Cardiac muscle cell (in vitro differentiated cells and primary cell): ENCODE measurements around the gene PITPNM2. TPM values are rescaled to one million over a fixed set of nuclear protein-coding genes. Genes with fewer than 3 reads are reported as not detected.
A peak's percentile ranks its signal among the peaks of the same experiment; 100 is the strongest.

Experiments used
- DNase-seq, 2 donors: peaks; one replicate each; pipeline versions ENCODE4 v3.0.0 to v3.0.0-alpha.2; 2010 to 2017; ENCODE audit warnings: low read depth in 1 of 2, low spot score in 1 of 2
- H3K27ac ChIP-seq: fragments of 200-600 bp; sonication (generic); 2 replicates; pipeline ENCODE4 v1.5.1; 2016
- H3K27me3 ChIP-seq: fragments of 200-600 bp; sonication (generic); 2 replicates; pipeline ENCODE4 v1.6.0; 2016; ENCODE audit warnings: control low read depth
- H3K36me3 ChIP-seq: fragments of 200-600 bp; sonication (generic); 2 replicates; pipeline ENCODE4 v1.5.1; 2016; ENCODE audit warnings: control low read depth
- H3K4me1 ChIP-seq: fragments of 200-600 bp; sonication (generic); 2 replicates; pipeline ENCODE4 v1.8.1; 2017; ENCODE audit warnings: low read depth, mild to moderate bottlenecking, mixed run types
- H3K4me3 ChIP-seq: fragments of 200-600 bp; sonication (generic); 2 replicates; pipeline ENCODE4 v1.5.1; 2016; ENCODE audit warnings: mild to moderate bottlenecking
- H3K9me3 ChIP-seq: fragments of 200-600 bp; sonication (generic); 2 replicates; pipeline ENCODE4 v1.5.1; 2017; ENCODE audit warnings: low read depth, mild to moderate bottlenecking, control low read depth
- polyA plus RNA-seq: library from polyadenylated mRNA; unstranded; fragments of >200 nt; fragmentation: Nextera tagmentation; extraction: Ambion mirVana; gene quantifications from 2 replicates; pipeline ENCODE4 v1.2.1, GENCODE V29; 2016
- total RNA-seq: library from RNA; depleted of rRNA; stranded (reverse); fragments of >200 nt; gene quantifications from 2 replicates; pipeline ENCODE4 v1.2.3, GENCODE V29; 2016
- TF ChIP-seq, protein P1 (sequence below): IDR thresholded peaks from 2 replicates; pipeline ENCODE4 v1.5.1; 2012; ENCODE audit warnings: low read depth, mild to moderate bottlenecking, low read length

The PITPNM2 gene
- total and polyA plus RNA-seq, 2 experiments from 2014 or later, result 2.9 to 5.6 TPM

DNA sequence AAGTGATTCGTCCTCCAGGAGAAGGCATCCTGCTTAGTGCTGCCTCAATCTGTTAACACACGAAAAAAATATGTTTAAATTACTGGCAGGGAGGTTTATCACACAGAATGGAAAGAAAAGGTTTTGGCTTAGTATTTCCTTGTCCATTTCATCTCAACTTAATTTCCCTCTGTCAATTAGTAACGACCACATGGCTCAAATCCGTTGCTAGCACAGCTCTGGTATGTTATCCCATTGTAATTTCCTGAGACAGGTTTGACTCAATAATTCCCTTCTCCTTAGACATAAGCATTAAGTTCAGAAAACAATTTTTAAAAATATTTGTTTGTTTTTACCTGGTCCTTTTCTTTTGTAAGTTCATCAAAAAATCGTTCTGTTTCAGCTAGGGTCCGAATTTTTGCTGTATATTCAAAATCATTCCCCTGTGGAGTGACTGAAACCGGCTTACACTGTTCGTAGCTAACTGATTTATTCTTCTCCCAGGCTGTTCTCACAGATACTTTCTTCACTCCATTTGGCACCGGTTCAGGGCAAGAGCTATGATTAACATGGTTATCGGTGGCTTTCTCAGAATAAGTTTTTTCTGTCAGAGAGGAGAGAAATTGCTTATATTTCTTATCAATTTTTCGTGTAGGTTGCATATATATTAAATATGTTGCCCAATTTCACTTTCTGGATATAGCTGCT, 10.1 kb upstream of the PITPNM2 start:
- TF ChIP-seq, protein P1, sequence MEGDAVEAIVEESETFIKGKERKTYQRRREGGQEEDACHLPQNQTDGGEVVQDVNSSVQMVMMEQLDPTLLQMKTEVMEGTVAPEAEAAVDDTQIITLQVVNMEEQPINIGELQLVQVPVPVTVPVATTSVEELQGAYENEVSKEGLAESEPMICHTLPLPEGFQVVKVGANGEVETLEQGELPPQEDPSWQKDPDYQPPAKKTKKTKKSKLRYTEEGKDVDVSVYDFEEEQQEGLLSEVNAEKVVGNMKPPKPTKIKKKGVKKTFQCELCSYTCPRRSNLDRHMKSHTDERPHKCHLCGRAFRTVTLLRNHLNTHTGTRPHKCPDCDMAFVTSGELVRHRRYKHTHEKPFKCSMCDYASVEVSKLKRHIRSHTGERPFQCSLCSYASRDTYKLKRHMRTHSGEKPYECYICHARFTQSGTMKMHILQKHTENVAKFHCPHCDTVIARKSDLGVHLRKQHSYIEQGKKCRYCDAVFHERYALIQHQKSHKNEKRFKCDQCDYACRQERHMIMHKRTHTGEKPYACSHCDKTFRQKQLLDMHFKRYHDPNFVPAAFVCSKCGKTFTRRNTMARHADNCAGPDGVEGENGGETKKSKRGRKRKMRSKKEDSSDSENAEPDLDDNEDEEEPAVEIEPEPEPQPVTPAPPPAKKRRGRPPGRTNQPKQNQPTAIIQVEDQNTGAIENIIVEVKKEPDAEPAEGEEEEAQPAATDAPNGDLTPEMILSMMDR, result no peak
- Histone ChIP-seq H3K9me3 (no peaks in the 10 kb centered on the region), H3K27me3 (no peaks in the 10 kb centered on the region), H3K4me1 (no peaks in the 10 kb centered on the region), H3K4me3 (no peak overlapping the region), H3K27ac (no peak overlapping the region), H3K36me3 (peaks cover 64% of the 10 kb centered on the region)
- DNase-seq, result peak in 1 of 2 donors; percentile 50

DNA sequence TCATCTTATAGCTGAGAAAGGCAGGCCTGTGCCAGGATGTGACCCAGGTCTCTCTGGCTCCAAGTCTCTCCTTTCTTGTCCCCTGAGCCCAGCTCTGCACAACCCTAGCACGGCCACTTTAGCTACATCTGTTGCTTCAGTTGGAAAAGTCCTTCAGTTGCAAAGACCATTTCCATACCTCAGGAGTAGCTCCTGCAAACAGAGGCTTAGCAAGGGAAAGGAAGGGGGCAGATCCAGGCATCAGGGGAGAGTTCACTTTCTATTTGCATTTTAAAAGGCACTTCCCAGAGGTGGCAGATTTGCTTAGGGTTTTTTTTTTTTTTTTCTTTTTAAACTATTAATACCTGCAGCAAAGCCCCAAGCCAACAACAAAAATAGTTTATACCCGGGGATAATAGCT, 3.0 kb upstream of the PITPNM2 start:
- TF ChIP-seq, protein P1, result no peak
- peaks cover 12% of the 10 kb centered on the region for H3K36me3 ChIP-seq
- no peak overlapping the region for H3K4me3 ChIP-seq
- DNase-seq, result no peak
- peaks cover 9% of the 10 kb centered on the region for H3K4me1 ChIP-seq
- no peaks in the 10 kb centered on the region for H3K9me3 ChIP-seq
- no peak overlapping the region for H3K27ac ChIP-seq
- peaks cover 3% of the 10 kb centered on the region for H3K27me3 ChIP-seq

DNA sequence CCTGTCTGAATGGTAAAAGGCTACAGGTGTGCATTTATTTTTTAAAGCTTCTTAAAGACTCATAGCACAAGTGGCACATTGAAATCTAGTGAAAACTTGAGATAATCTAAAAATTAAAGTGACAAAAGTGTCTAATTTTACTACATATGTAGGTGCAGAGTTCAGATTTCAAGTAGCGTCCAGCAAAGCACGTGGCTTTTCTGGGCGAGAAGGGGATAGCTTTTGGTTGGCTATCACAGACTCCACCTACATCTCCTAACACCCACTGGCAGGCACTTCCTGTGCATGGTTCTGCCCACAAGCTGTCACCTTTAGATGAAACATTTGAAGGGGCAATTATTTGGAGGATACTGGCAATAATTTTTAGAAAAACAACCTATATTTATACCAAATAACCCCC, 1.9 kb upstream of the PITPNM2 start:
- Histone ChIP-seq H3K36me3 (peaks cover 12% of the 10 kb centered on the region), H3K27me3 (peaks cover 3% of the 10 kb centered on the region), H3K4me1 (peaks cover 14% of the 10 kb centered on the region), H3K27ac (no peak overlapping the region), H3K4me3 (no peak overlapping the region), H3K9me3 (no peaks in the 10 kb centered on the region)
- TF ChIP-seq, protein P1, result no peak
- DNase-seq, result no peak

DNA sequence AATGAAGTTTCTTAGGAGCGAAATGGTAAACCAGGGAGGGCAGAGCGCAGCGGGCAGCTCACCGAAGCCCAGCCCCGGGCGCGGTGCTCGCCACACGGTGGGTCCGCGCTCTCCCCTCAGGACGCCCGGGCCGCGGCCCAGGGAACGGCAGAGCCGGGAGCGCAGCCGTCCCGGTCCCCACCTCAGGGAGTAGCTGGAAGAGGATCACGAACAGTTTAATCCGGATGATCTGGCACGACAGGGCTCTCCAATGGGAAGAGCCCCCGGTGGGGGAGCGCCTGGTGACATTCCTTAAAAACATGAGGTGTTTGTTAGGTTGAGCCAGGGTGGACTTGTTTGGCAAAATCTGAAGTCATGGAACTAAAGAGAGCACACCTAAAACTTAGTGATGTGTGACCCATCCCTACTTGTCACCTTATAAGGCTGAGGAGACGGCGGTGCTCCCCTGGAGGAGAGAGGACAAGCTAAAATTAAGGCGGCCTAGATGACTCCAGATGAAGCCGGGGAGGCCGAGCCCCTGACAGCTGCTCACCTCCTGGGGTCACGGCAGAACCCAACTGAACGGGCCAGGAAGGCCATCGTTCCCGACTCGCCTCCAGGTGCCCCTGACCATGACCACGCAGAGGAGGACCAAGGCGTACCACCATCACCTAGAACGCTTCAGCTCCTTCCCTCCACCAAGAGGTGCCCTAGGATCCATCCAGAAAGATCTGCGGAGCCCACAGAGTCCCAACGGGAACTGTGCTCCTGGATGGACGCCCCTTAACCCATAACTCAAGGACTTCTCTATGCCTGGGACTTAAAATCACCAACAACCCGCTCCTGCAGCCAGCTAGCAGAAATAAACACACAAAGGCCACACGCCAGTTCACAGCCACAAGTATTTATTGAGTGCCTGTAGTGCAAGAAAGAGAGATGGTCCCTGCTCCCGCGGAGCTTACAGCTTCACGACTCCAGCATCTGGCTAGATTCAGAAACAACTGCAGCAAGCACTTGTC, 866 bp upstream of the PITPNM2 start:
- Histone ChIP-seq H3K4me1 (peaks cover 14% of the 10 kb centered on the region), H3K27me3 (peaks cover 3% of the 10 kb centered on the region), H3K36me3 (peaks cover 7% of the 10 kb centered on the region), H3K27ac (peak overlapping the region; percentile 63), H3K4me3 (peak overlapping the region; percentile 98), H3K9me3 (no peaks in the 10 kb centered on the region)
- TF ChIP-seq, protein P1, result no peak
- peak in 1 of 2 donors; percentile 47 for DNase-seq

DNA sequence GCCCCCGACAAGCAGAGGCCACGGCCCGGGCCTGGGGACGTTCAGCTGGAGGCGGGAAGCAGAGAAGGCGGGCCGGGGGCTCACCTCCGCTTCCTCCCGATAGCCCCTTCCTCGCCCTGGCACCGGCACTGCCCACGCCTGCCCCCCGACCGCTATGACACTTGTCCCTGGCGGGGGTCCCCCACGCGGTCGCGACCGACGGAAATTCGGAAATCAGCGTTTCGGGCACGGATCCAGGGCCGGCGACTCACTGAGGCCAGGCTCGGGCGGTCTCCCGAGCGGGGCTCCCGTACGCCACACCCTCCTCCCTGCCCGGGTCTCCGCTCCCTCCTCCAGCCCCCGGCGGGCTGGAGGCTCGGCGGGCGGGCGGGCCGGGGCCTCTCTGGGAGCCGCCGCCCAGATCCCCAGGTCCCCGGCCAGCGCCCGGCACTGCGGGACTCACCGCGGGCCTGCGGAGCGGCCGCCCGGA, 581 bp downstream of the PITPNM2 start:
- H3K27me3 ChIP-seq, result peaks cover 3% of the 10 kb centered on the region
- H3K27ac ChIP-seq, result no peak overlapping the region
- DNase-seq, result no peak
- no peaks in the 10 kb centered on the region for H3K36me3 ChIP-seq
- peak overlapping the region; percentile 71 for H3K4me3 ChIP-seq
- TF ChIP-seq, protein P1, result no peak
- H3K9me3 ChIP-seq, result no peaks in the 10 kb centered on the region
- H3K4me1 ChIP-seq, result peaks cover 19% of the 10 kb centered on the region
